HG02852 (cell line): ENCODE results near the gene PICK1.
"Not testable (repeated sequence)": the region's sequence is repeated elsewhere in the genome, so short reads cannot be mapped to it uniquely, and the experiment has no call there.

Source experiments
- ATAC-seq: cut with Tn5 transposase; IDR thresholded peaks from one replicate; pipeline ENCODE4 v1.9.1; 2021; ENCODE audit warnings: mild to moderate bottlenecking, moderate library complexity; ENCODE audit not compliant: unreplicated experiment

PICK1 gene

GRCh38 chr22:38110863-38111852 lies 54.0 kb downstream of the PICK1 start:
- ATAC-seq, result no peak

GRCh38 chr22:38111925-38112355 lies 54.7 kb downstream of the PICK1 start:
- no peak for ATAC-seq

- no peak for ATAC-seq
These were observed 55.2 kb downstream of the PICK1 start for GRCh38 chr22:38112381-38112780.

GRCh38 chr22:38114484-38115398 lies 57.5 kb downstream of the PICK1 start:
- no peak for ATAC-seq

GRCh38 chr22:38115423-38116205 lies 58.4 kb downstream of the PICK1 start:
- no peak for ATAC-seq

GRCh38 chr22:38117556-38117955 lies 60.4 kb downstream of the PICK1 start:
- ATAC-seq, result not testable (repeated sequence)

- ATAC-seq, result no peak
These were observed 61.0 kb downstream of the PICK1 start for GRCh38 chr22:38118182-38118581.

- ATAC-seq, result not testable (repeated sequence)
These were observed 61.5 kb downstream of the PICK1 start for GRCh38 chr22:38118747-38119146.

GRCh38 chr22:38120359-38121110 lies 63.3 kb downstream of the PICK1 start:
- ATAC-seq, result no peak

GRCh38 chr22:38122616-38123015 lies 65.4 kb downstream of the PICK1 start:
- ATAC-seq, result no peak

GRCh38 chr22:38124236-38124974 lies 67.2 kb downstream of the PICK1 start:
- ATAC-seq, result no peak

GRCh38 chr22:38125038-38125610 lies 67.9 kb downstream of the PICK1 start:
- no peak for ATAC-seq
